Urothelium cell line (cell line): ENCODE measurements around the gene RNF207.

Source experiments
- DNase-seq: peaks from one replicate; pipeline ENCODE4 v3.0.0; 2011; ENCODE audit warnings: low spot score, mixed read lengths
- FAIRE-seq: peaks from 2 replicates; lab custom pipeline; 2011; peaks lifted over from hg19 to GRCh38; lab: Jason Lieb, UNC

RNF207 gene

DNA sequence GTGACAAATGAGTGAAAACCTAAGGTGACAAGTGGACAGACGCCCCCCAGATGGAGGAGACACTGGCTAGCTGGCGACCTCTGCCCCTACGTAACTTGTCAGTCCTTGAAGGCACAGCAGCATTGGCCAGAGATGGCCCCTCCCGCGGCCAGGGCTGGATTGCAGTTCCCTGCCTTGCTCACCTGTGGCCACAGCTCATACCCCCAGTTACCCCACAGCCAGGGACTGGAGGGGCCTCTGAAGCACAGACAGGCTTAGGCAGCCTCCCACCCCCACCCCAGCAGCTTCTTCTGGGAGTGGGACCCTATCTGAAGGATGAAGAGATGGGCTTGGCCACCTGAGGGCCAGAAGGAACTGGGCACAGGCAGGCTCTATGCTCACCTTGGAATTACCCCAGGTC, 41.7 kb downstream of the RNF207 start:
- FAIRE-seq, result no peak

GRCh38 chr1:6248161-6248776, 42.4 kb downstream of the RNF207 start:
- DNase-seq (no peak), FAIRE-seq (no peak)

More for the DNA sequence above, 41.7 kb downstream of the RNF207 start:
- no peak for DNase-seq

DNA sequence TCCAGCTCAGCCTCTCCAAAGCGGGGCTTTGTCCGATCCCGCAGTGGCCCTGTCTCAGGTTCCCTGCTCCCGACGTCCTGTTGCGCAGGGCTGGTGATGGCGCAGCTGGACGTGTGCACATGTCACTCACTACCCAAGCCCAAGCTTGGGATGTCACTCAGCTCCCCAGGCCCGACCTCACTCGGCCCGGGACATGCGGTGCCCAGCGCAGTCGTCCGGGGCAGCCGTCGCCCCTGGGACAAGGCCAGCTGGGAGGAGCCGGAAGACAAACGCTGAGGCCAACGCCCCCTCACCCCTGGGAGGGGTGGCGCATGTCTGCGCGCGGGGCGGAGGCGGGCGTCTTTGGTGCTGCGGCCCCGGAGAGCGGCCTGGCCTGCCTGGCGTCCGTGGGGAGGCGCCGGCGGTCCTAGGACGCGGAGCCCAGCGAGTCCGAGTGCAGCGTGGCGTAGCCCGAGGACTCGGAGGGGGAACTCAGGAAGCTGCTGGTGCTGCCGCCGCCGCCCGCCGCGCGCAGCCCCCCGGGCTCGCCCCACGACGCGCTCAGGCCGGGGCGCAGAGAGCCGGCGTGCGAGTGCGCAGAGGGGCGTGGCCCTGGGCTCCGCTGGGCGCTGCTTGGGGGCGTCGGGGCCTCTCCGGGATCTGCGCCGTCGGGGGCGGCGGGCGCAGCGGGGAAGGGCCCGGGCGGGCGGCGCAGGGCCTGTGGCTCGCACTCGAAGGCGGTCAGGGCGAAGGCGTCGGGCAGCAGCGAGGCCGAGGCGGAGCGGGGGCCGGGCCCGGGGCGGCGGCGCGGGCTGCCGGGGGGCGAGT, 43.2 kb downstream of the RNF207 start:
- FAIRE-seq (no peak), DNase-seq (no peak)

- DNase-seq, result no peak
- FAIRE-seq, result no peak
Measured at GRCh38 chr1:6249739-6250689, 44.1 kb downstream of the RNF207 start.

DNA sequence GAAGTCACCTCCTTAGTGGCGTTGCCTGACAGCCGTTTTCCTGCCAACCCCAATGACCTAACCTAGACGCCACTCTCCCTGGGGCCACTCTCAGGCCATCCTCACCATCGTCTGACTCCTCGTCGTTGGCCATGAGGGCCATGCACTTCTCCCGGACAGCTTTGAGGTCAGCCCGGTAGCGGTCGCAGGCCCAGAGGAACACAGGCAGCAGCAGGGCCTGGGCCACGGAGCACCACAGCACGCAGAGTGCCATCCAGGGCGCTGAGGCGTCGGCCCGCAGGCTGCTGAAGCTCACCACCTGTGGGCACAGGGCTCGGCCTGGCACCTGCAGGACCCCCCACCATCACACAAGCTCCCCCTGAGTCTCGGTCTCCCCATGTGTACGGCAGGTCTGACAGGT, 45.3 kb downstream of the RNF207 start:
- FAIRE-seq (no peak), DNase-seq (no peak)

DNA sequence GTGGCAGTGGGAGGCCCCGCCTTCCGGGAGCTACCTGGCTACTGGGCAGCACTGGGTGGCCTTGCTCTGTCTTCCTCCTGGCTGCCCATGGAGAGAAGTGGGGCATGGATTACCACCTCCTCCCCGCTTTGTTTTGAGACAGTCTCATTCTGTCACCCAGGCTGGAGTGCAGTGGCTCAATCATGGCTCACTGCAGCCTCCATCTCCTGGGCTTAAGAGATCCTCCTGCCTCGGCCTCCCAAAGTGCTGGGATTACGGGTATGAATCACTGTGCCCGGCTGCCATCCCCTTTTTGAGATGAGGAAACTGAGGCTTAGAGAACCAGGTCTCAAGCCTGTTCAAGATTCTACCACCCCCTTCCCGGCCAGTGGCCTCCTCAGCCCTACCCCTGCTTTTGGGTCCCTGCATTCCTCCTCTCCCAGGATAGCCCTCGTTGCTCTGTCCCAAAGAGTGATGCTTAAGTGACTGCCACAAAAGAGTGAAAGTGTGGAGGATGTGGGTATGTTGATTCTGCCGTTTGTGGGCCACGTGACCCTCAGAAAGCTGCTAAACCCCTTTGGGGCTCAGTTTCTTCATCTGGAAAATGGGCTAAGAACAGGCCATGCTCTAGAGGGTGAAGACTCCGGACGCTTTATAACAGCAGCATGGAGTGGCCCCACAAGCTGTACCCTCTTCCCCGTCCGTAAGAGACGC, 45.9 kb downstream of the RNF207 start:
- FAIRE-seq, result no peak

DNA sequence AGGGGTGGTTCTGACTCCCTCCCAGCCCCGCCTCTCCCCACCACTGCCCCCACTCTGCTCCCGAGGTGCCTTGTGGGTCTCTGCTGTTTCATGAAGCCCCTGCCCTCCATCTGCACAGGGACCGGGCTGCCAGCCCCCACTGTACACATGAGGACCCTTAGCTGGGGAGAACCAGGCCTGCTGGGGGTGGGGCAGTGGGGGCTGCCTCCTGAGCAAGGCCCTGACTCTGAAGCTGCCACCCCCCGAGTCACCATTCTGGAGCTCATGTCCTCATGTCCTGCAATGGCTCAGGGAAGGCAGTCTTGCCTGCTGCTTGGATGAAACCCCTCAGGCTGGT, 46.4 kb downstream of the RNF207 start:
- no peak for FAIRE-seq
- no peak for DNase-seq

More for the DNA sequence above, 45.9 kb downstream of the RNF207 start:
- DNase-seq, result no peak

DNA sequence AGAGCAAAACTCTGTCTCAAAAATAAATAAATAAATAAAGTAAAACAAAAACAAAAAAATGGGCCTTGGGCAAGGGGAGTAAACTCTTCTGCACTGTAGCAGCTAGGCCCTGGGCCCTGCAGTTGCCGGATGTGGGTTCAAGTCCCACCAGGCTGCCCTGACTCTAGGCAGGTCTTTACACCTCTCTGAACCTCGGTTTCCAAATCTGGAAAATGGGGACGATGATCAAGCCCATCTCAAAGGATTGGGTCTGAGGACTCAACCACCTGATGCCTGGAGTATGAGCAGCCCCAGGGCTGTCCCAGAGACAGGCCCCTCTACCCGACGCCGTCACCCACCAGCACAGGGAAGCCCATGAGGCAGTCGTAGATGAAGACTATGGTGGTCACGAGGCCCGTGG, 47.5 kb downstream of the RNF207 start:
- DNase-seq (no peak), FAIRE-seq (no peak)

DNA sequence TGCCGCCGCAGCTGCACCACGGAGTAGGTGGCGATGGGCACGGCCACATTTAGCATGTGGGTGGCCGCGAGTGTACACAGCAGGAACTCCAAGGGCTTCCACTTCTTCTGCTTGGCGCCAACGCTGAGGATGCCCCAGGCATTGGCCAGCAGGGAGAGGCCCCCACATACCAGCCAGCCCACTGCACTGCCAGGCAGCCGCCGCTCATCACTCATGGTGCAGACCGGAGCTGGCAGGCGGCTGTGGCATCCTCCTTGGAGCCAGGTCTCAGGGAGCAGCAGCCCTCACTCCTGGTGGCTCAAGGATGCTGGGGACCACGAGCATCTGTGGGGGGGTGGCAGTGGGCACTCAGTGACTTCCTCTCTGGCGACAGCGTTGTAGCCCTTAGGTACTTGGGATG, 48.8 kb downstream of the RNF207 start:
- DNase-seq, result no peak
- FAIRE-seq, result no peak

DNA sequence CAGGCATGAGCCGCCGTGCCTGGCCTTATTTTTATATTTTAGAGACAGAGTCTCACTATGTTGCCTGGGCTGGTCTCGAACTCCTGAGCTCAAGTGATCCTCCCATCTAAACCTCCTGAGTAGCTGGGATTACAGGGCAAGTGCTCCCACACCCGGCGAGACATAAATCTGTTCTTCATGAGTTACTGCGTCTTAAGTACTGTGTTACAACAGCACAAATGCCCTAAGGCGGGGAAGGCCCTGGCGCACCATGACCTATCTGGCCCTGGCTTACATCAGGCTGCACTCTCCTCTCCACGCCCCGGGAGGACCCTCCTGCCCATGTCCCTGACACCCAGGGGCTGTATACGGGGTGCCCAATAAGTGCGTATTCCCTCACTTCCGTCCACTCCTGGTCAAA, 50.7 kb downstream of the RNF207 start:
- DNase-seq, result no peak
- no peak for FAIRE-seq

DNA sequence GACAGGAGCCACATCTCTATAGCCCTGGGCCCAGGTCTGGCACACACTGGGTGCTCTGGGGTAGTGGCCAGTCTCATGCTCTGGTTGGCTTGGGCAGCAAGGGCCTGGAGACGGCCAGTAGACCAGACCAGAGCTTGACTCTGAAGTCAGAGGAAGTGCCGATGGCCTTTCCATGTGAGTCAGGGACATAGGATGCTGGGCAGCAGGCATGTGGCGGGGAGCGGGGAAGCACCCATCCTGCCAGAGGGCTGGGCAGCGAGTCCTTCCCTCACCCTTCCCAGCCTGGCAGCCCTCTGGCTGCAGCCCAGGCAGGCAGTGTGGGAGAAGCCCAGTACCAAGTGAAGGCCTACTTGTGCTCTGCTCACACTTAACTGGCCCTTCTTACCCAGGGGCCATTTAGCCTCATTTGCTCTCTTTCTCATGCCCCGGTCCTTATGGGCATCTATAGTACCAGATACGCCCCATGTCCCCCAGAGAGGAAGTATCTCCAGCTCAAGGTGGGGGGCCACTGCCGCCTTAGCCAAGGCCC, 51.7 kb downstream of the RNF207 start:
- FAIRE-seq, result no peak
- no peak for DNase-seq

- DNase-seq, result no peak
- FAIRE-seq, result no peak
Measured at GRCh38 chr1:6258675-6259074, 52.8 kb downstream of the RNF207 start.

- no peak for FAIRE-seq
Measured at GRCh38 chr1:6259491-6260362, 53.8 kb downstream of the RNF207 start.

GRCh38 chr1:6260433-6260934, 54.6 kb downstream of the RNF207 start:
- FAIRE-seq, result no peak
- DNase-seq, result peak; percentile 52

More at GRCh38 chr1:6259491-6260362, 53.8 kb downstream of the RNF207 start:
- DNase-seq, result peak; percentile 85

GRCh38 chr1:6260961-6261614, 55.2 kb downstream of the RNF207 start, which contains the start of gene GPR153:
Gene GPR153, minus strand, starts transcription at chr1:6261098. Its CDS starts 6,193 bp downstream, at chr1:6254905.
- FAIRE-seq, result no peak
- DNase-seq, result peak; percentile 69

GRCh38 chr1:6261615-6261995, 55.7 kb downstream of the RNF207 start:
- no peak for FAIRE-seq
- DNase-seq, result no peak

GRCh38 chr1:6262555-6263420, 56.9 kb downstream of the RNF207 start:
- FAIRE-seq (no peak), DNase-seq (no peak)

- no peak for DNase-seq
- no peak for FAIRE-seq
Measured at GRCh38 chr1:6263716-6264115, 57.8 kb downstream of the RNF207 start.
